ENCODE results near the gene MYH11.
"Not testable (repeated sequence)": the region's sequence is repeated elsewhere in the genome, so short reads cannot be mapped to it uniquely, and the experiment has no call there.

Gene MYH11

DNA sequence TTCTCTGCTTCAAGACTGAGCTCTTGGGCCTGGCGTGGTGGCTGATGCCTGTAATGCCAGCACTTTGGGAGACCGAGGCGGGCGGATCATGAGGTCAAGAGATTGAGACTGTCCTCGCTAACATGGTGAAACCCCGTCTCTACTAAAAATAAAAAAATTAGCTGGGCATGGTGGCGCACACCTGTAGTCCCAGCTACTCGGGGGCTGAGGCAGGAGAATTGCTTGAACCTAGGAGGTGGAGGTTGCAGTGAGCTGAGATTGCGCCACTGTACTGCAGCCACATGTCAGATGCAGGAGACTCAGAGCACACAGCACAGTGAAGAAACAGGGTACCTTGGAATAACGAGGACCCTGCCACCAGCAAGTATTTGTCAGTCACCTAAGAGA, 184.7 kb downstream of the MYH11 start:
- not testable (repeated sequence) for DNase-seq (ENCODE audit: low spot score)

DNA sequence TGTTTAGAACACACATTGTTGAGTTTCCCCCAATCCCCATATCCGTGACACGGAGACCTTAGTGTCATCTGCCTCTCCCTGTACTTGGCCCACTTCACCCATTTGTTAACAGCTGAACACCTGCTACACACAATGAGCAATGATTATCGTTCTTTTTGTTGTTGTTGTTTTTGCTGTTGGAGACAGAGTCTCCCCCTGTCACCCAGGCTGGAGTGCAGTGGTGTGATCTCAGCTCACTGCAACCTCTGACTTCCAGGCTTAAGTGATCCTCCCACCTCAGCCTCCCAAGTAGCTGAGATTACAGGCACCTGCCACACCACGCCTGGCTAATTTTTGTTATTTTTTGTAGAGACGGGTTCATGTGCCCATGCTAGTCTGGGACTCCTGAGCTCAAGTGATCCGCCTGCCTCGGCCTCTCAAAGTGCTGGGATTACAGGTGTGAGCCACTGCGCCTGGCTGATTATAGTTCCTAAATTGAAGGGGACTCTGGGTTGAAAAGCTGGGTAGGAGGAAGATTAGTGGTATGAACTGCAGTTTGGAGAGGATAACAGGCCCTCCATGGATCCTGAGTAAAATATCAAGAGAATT, 185.2 kb downstream of the MYH11 start:
- DNase-seq (ENCODE audit: low spot score), result no peak

DNA sequence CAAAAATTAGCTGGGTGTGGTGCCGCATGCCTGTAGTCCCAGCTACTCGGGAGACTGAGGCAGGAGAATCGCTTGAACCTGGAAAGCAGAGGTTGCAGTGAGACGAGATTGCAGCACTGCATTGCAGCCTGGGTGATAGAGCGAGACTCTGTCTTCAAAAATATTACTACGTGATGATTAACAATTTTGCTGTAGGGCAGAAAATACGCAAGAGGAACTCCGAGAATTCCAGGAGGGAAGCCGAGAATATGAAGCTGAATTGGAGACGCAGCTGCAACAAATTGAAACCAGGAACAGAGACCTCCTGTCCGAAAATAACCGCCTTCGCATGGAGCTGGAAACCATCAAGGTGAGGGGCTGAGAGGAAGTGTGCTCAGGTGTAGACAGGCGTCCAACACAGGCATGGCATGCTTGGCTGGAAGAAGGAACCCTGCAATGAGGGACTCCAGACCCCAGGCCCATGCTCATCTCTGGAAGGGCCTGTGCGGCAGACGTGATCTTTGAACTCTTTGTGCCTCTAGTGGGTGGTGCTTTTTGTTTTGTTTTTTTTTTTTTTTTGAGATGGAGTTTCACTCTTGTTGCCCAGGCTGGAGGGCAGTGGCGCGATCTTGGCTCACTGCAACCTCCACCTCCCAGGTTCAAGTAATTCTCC, 189.6 kb downstream of the MYH11 start:
- DNase-seq (ENCODE audit: low spot score), result no peak

DNA sequence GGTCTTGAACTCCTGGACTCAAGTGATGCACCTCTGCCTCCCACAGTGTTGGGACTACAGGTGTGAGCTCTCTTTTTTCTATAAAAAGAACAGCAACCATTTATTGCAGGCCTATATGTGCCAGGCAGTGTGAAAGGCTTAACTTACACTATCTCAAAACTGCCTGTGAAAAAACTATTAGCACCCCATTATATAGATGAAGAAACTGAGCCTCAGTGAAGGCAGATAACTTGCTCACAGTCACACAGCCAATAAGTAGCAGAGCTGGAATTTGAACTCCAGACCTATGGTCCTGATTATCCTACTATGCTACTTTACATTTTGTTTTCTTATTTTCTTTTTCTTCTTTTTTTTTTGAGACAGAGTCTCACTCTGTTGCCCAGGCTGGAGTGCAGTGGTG, 191.7 kb downstream of the MYH11 start:
- DNase-seq (ENCODE audit: low spot score), result no peak

DNA sequence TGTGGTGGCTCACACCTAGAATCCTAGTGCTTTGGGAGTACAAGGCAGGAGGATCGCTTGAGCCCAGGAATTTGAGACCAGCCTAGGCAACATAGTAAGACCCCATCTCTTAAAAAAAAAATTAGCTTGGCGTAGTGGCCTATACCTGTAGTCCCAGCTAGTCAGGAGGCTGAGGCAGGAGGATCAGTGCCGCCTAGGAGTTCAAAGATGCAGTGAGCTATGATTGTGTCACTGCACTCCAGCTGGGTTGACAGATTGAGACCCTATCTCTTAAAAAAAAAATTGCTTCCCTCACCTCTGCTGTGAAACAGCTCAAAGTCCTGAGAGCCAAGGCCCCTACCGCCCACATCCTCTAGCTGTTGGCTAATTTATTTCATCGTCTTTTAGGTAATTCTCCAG, 196.6 kb downstream of the MYH11 start:
- DNase-seq (ENCODE audit: low spot score), result no peak

DNA sequence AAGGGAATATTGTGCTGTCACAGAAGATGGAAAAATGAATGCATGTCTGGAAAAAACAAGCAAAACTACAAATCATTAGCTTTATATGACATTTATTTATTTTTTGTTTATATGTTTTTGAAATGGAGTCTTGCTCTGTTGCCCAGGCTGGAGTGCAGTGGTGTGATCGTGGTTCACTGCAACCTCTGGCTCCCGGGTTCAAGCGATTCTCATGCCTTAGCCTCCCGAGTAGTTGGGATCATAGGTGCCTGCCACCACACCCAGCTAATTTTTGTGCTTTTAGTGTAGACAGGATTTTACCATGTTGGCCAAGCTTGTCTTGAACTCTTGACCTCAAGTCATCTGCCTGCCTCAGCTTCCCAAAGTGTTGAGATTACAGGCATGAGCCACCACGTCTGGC, 198.3 kb downstream of the MYH11 start:
- DNase-seq (ENCODE audit: low spot score), result no peak

DNA sequence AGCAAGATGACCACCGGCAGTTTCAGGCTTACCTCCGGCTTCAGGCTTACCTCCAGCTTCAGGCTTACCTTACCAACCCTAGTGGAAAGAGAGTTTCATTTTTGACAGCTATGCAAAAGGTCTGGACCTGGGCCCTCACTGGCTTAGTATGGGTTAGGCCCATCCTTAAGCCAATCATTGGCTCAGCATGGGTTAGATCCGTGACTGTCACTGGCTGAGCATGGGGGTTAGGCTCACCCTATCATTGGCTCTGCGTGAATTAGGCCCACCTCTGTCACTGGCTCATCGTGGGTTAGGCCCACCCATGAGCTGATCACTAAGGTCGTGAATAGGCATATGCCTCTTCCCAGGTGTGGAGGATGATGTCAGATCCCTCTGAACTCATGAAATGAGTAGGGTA, 198.7 kb downstream of the MYH11 start:
- DNase-seq (ENCODE audit: low spot score), result no peak

DNA sequence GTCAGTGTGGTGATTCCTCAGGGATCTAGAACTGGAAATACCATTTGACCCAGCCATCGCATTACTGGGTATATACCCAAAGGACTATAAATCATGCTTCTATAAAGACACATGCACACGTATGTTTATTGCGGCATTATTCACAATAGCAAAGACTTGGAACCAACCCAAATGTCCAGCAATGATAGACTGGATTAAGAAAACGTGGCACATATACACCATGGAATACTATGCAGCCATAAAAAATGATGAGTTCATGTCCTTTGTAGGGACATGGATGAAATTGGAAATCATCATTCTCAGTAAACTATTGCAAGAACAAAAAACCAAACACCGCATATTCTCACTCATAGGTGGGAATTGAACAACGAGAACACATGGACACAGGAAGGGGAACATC, 201.3 kb downstream of the MYH11 start:
- not testable (repeated sequence) for DNase-seq (ENCODE audit: low spot score)

DNA sequence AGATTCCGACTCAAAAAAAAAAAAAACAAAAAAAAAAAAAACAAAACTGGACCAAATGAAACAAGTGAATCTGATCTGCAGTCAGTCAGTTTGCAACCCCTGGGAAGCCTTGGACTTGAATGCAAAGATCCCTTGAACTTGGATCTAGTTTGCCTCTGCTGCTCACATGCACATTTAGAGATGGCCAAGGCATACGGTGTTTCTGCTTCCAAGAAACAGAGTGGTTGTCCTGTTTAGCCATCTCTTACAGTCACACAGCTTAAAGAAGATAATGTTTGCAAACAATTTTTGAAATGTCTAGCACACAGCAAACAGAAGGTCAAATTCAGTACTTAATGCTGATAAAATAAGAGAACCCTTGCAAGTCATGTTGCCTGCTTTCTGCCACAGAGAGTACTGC, 202.2 kb downstream of the MYH11 start:
- DNase-seq (ENCODE audit: low spot score), result no peak

DNA sequence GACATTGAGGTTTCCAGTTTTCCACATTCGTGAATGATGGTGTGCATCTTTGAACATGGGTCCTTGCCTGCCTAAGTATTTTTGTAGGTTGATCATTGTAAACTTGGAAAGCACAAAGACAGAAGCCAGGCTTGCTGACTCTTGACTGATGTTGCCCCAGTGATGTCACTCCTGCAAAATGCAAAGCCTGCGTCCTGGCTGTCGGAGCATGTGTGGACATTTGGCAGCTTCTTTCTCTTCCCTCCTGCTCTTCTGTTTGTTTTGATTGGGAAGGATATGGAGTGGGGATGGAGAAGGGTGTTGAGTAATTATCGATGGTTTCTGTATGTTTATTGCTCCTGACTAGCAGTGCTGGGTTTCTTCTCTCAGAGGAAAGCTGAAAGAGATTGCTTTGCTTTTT, 203.6 kb downstream of the MYH11 start:
- no peak for DNase-seq (ENCODE audit: low spot score)

All from COLO829 (cell line).